Hepatocyte (in vitro differentiated cells): ENCODE data around the gene FAM234A. TPM values are rescaled to one million over a fixed set of nuclear protein-coding genes. Genes with fewer than 3 reads are reported as not detected.
"Not testable (repeated sequence)": the region's sequence is repeated elsewhere in the genome, so short reads cannot be mapped to it uniquely, and the experiment has no call there.

ENCODE experiments used
- DNase-seq: peaks from one replicate; pipeline ENCODE4 v3.0.0-alpha.2; 2016; ENCODE audit warnings: low spot score
- H2AFZ ChIP-seq: fragments of 200-600 bp; sonication (generic); 2 replicates; pipeline ENCODE4 v1.6.0; 2016; ENCODE audit warnings: antibody characterized with exemption, mild to moderate bottlenecking
- H3K27ac ChIP-seq: fragments of 200-600 bp; sonication (generic); 2 replicates; pipeline ENCODE4 v1.5.1; 2016; ENCODE audit warnings: mild to moderate bottlenecking
- H3K27me3 ChIP-seq: fragments of 200-600 bp; sonication (generic); 2 replicates; pipeline ENCODE4 v1.6.1; 2016
- H3K36me3 ChIP-seq: fragments of 200-600 bp; sonication (generic); replicated peaks from 2 replicates; pipeline ENCODE4 v1.5.1; 2016; ENCODE audit warnings: low read depth; ENCODE audit not compliant: insufficient read depth
- H3K4me1 ChIP-seq: fragments of 200-600 bp; sonication (generic); 2 replicates; pipeline ENCODE4 v1.5.1; 2016; ENCODE audit warnings: mild to moderate bottlenecking, moderate library complexity; ENCODE audit not compliant: insufficient read depth
- H3K4me2 ChIP-seq: fragments of 200-600 bp; sonication (generic); 2 replicates; pipeline ENCODE4 v1.6.0; 2016
- H3K4me3 ChIP-seq: fragments of 200-600 bp; sonication (generic); 2 replicates; pipeline ENCODE4 v1.5.1; 2016; ENCODE audit warnings: mild to moderate bottlenecking
- H3K79me2 ChIP-seq: fragments of 200-600 bp; sonication (generic); 2 replicates; pipeline ENCODE4 v1.6.0; 2017; ENCODE audit warnings: mild to moderate bottlenecking
- H3K9me2 ChIP-seq: fragments of 200-600 bp; sonication (generic); replicated peaks from 2 replicates; pipeline ENCODE4 v1.6.0; 2017; ENCODE audit warnings: mild to moderate bottlenecking; ENCODE audit not compliant: insufficient read depth
- H3K9me3 ChIP-seq: fragments of 200-600 bp; sonication (generic); 2 replicates; pipeline ENCODE4 v1.5.1; 2016; ENCODE audit warnings: low read depth, mild to moderate bottlenecking
- H4K20me1 ChIP-seq: fragments of 200-600 bp; sonication (generic); 2 replicates; pipeline ENCODE4 v1.6.0; 2016; ENCODE audit warnings: mild to moderate bottlenecking; ENCODE audit not compliant: insufficient read depth, poor library complexity, severe bottlenecking
- CTCF ChIP-seq: fragments of 200-600 bp; sonication (generic); IDR thresholded peaks from 2 replicates; pipeline ENCODE4 v1.5.1; 2016; ENCODE audit warnings: antibody characterized with exemption, mild to moderate bottlenecking; ENCODE audit not compliant: poor library complexity
- EZH2 ChIP-seq: fragments of 200-600 bp; sonication (generic); IDR thresholded peaks from 2 replicates; pipeline ENCODE4 v1.6.1; 2016; ENCODE audit warnings: antibody characterized with exemption, mild to moderate bottlenecking, borderline replicate concordance
- EZH2phosphoT487 ChIP-seq: fragments of 200-600 bp; sonication (generic); IDR thresholded peaks from one replicate; pipeline ENCODE4 v1.6.1; 2018; ENCODE audit warnings: antibody characterized with exemption, mild to moderate bottlenecking, low read depth, moderate library complexity; ENCODE audit not compliant: unreplicated experiment, severe bottlenecking
- WGBS: methylation state at CpG from one replicate; pipeline ENCODE4 v1.1.6; 2016; ENCODE audit warnings: low lambda C conversion rate; ENCODE audit errors: missing lambda C conversion rate; 5-methylcytosine and 5-hydroxymethylcytosine counted together
- polyA plus RNA-seq: library from polyadenylated mRNA; unstranded; fragments of >200 nt; fragmentation: Nextera tagmentation; extraction: Ambion mirVana; gene quantifications from 2 replicates; pipeline ENCODE4 v1.2.1, GENCODE V29; 2016
- total RNA-seq: library from RNA; depleted of rRNA; stranded (reverse); fragments of >200 nt; gene quantifications from 2 replicates; pipeline ENCODE4 v1.2.3, GENCODE V29; 2014

The FAM234A gene
- total and polyA plus RNA-seq, 2 experiments from 2014 or later = 84.1 to 106 TPM

GRCh38 chr16:203246-203645, 31.4 kb upstream of the FAM234A start:
- Histone ChIP-seq H2AFZ (no peak overlapping the region), H3K4me1 (no peaks in the 10 kb centered on the region), H3K79me2 (peaks cover 22% of the 10 kb centered on the region), H4K20me1 (peaks cover 14% of the 10 kb centered on the region), H3K27me3 (no peaks in the 10 kb centered on the region), H3K27ac (no peak overlapping the region), H3K36me3 (peaks cover 2% of the 10 kb centered on the region), H3K4me2 (no peak overlapping the region), H3K4me3 (no peak overlapping the region), H3K9me2 (no peaks in the 10 kb centered on the region), H3K9me3 (no peaks in the 10 kb centered on the region)
- DNase-seq = no peak
- WGBS = 91% methylated on average over 4 of the region's 4 CpGs
- TF ChIP-seq EZH2phosphoT487 = no peak
- TF ChIP-seq EZH2 = no peak
- no peak for TF ChIP-seq CTCF

GRCh38 chr16:204046-204445, 30.6 kb upstream of the FAM234A start:
- peaks cover 21% of the 10 kb centered on the region for H4K20me1 ChIP-seq
- not testable (repeated sequence) for H3K9me3 ChIP-seq, H3K4me1 ChIP-seq, H3K36me3 ChIP-seq, H3K4me2 ChIP-seq, H3K27me3 ChIP-seq, H2AFZ ChIP-seq, H3K9me2 ChIP-seq, H3K4me3 ChIP-seq, DNase-seq, H3K27ac ChIP-seq
- H3K79me2 ChIP-seq = peaks cover 28% of the 10 kb centered on the region
- WGBS = 96% methylated on average over 9 of the region's 9 CpGs

DNA sequence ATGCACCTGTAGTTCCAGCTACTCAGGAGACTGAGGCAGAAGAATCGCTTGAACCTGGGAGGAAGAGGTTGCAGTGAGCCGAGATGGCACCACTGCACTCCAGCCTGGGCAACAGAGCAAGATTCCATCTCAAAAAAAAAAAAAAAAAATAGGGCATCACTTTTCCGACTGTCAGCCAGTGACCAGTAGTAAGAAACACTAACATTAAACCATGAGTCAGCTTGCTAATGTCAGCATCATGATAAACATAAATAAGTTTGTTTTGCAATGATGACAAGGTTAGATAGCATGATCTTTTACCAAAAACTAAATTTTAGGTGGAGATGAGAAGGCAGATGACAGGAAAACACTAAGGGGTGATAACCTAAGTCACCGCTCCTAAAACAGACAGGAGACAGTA, 25.3 kb upstream of the FAM234A start:
- H3K9me2 ChIP-seq, H2AFZ ChIP-seq, H3K4me1 ChIP-seq, H3K36me3 ChIP-seq, H3K4me3 ChIP-seq, DNase-seq, H3K4me2 ChIP-seq, H3K9me3 ChIP-seq, H3K27ac ChIP-seq, H3K27me3 ChIP-seq: not testable (repeated sequence)
- 88% methylated on average over 4 of the region's 4 CpGs for WGBS
- peaks cover 65% of the 10 kb centered on the region for H4K20me1 ChIP-seq
- peaks cover 62% of the 10 kb centered on the region for H3K79me2 ChIP-seq

- not testable (repeated sequence) for H3K27ac ChIP-seq, DNase-seq, H3K4me2 ChIP-seq, H3K36me3 ChIP-seq, H3K4me3 ChIP-seq, H2AFZ ChIP-seq, H3K9me2 ChIP-seq, H3K4me1 ChIP-seq, H3K9me3 ChIP-seq, H3K27me3 ChIP-seq
- Histone ChIP-seq H3K79me2 (peaks cover 82% of the 10 kb centered on the region), H4K20me1 (peaks cover 77% of the 10 kb centered on the region)
- 94% methylated on average over 14 of the region's 14 CpGs for WGBS
Observed at GRCh38 chr16:211631-212180, 22.9 kb upstream of the FAM234A start.

DNA sequence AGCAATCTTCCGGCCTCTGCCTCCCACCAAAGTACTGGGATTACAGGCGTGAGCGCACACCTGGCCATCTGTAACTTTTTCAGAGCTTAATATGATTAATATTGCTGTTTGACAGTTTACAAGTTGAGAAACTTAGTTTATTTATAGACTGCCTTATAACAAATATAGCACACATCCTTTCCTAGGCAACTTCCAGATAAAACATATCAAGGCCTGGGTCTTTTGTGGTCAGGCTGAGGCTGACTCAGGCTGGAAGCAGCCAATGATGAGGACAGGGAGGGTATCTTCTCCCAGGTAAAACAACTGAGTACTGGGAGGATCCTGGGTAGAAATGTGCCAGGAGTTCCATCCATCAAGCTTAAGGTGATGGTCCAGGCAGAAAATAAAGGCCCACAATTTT, 21.6 kb upstream of the FAM234A start:
- Histone ChIP-seq H4K20me1 (peaks cover 78% of the 10 kb centered on the region), H3K4me2 (no peak overlapping the region), H3K4me3 (no peak overlapping the region), H3K79me2 (peaks cover 94% of the 10 kb centered on the region), H3K4me1 (no peaks in the 10 kb centered on the region), H3K27ac (no peak overlapping the region), H2AFZ (no peak overlapping the region), H3K9me3 (no peaks in the 10 kb centered on the region), H3K9me2 (no peaks in the 10 kb centered on the region), H3K27me3 (no peaks in the 10 kb centered on the region), H3K36me3 (no peaks in the 10 kb centered on the region)
- TF ChIP-seq CTCF (no peak), EZH2 (no peak), EZH2phosphoT487 (no peak)
- DNase-seq = no peak
- 87% methylated on average over 3 of the region's 3 CpGs for WGBS
